ENCODE data around the gene ATOSB. TPM values are rescaled to one million over a fixed set of nuclear protein-coding genes. Genes with fewer than 3 reads are reported as not detected.

The ATOSB gene
- total and polyA plus RNA-seq, 4 donors: 9.5 to 32.0 (median 23.0) TPM

GRCh38 chr9:35105571-35106342 is 9.9 kb downstream of the ATOSB start:
- H3K9me3 ChIP-seq (ENCODE audit: control insufficient read depth in 4 of 4, insufficient read depth in 3 of 4, low read length in 3 of 4): no peaks in the 10 kb centered on the region
- H3K4me1 ChIP-seq (ENCODE audit: control insufficient read depth in 5 of 5, insufficient read depth in 5 of 5, low read length in 5 of 5): peaks cover 4 to 26% (median 21%) of the 10 kb centered on the region in 5 donors
- H3K36me3 ChIP-seq (ENCODE audit: control insufficient read depth in 4 of 4, insufficient read depth in 4 of 4, low read length in 4 of 4): peaks cover 17 to 37% (median 21%) of the 10 kb centered on the region in 4 donors
- TF ChIP-seq, protein P1, sequence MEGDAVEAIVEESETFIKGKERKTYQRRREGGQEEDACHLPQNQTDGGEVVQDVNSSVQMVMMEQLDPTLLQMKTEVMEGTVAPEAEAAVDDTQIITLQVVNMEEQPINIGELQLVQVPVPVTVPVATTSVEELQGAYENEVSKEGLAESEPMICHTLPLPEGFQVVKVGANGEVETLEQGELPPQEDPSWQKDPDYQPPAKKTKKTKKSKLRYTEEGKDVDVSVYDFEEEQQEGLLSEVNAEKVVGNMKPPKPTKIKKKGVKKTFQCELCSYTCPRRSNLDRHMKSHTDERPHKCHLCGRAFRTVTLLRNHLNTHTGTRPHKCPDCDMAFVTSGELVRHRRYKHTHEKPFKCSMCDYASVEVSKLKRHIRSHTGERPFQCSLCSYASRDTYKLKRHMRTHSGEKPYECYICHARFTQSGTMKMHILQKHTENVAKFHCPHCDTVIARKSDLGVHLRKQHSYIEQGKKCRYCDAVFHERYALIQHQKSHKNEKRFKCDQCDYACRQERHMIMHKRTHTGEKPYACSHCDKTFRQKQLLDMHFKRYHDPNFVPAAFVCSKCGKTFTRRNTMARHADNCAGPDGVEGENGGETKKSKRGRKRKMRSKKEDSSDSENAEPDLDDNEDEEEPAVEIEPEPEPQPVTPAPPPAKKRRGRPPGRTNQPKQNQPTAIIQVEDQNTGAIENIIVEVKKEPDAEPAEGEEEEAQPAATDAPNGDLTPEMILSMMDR (IDR thresholded peaks at IDR 0.05; ENCODE audit: control extremely low read depth, extremely low read depth): no peak
- 94 to 96% methylated on average over 13 of the region's 13 CpGs for WGBS, 2 donors
- ATAC-seq (ENCODE audit: insufficient read depth, low FRiP score) (no peak), DNase-seq (no peak)
- no peak overlapping the region for H3K4me3 ChIP-seq
- H3K27ac ChIP-seq (ENCODE audit: low read depth in 1 of 2, low read length in 1 of 2): no peak overlapping the region
- no peaks in the 10 kb centered on the region for H3K27me3 ChIP-seq (ENCODE audit: control insufficient read depth in 3 of 3, insufficient read depth in 3 of 3, low read length in 2 of 3)
- H3K9ac ChIP-seq (ENCODE audit: insufficient read depth in 1 of 2, low read length in 2 of 2): no peak overlapping the region

DNA sequence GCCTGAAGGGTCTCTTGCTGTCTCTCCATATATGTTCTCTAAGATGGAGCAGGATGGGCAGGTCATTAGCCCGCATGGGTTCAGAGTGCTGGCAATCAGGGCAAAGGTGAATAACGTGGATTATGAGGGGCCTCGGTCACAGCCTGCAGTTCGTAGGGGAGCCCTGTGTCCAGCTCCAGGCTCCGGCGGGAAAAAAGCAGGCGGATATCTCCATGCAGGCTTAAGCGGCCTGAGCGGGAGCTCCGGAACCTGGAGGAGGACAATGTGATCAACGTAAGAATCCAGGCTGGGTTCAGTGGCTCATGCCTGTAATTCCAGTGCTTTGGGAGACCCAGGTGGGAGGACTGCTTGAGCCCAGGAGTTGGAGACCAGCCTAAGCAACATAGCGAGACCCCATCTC is 10.5 kb downstream of the ATOSB start:
- peaks cover 4 to 19% (median 18%) of the 10 kb centered on the region in 5 donors for H3K4me1 ChIP-seq (ENCODE audit: control insufficient read depth in 5 of 5, insufficient read depth in 5 of 5, low read length in 5 of 5)
- no peak for DNase-seq
- no peak overlapping the region for H3K4me3 ChIP-seq
- ATAC-seq (ENCODE audit: insufficient read depth, low FRiP score): no peak
- no peaks in the 10 kb centered on the region for H3K9me3 ChIP-seq (ENCODE audit: control insufficient read depth in 4 of 4, insufficient read depth in 3 of 4, low read length in 3 of 4)
- H3K27ac ChIP-seq (ENCODE audit: low read depth in 1 of 2, low read length in 1 of 2): no peak overlapping the region
- no peaks in the 10 kb centered on the region for H3K27me3 ChIP-seq (ENCODE audit: control insufficient read depth in 3 of 3, insufficient read depth in 3 of 3, low read length in 2 of 3)
- no peak overlapping the region for H3K9ac ChIP-seq (ENCODE audit: insufficient read depth in 1 of 2, low read length in 2 of 2)
- WGBS, 2 donors: 92 to 97% methylated on average over 12 of the region's 12 CpGs
- TF ChIP-seq, protein P1 (IDR thresholded peaks at IDR 0.05; ENCODE audit: control extremely low read depth, extremely low read depth): no peak
- peaks cover 18 to 42% (median 27%) of the 10 kb centered on the region in 4 donors for H3K36me3 ChIP-seq (ENCODE audit: control insufficient read depth in 4 of 4, insufficient read depth in 4 of 4, low read length in 4 of 4)

- Histone ChIP-seq H3K4me1 (ENCODE audit: control insufficient read depth in 5 of 5, insufficient read depth in 5 of 5, low read length in 5 of 5) (peaks cover 4 to 18% (median 17%) of the 10 kb centered on the region in 5 donors), H3K4me3 (no peak overlapping the region), H3K36me3 (ENCODE audit: control insufficient read depth in 4 of 4, insufficient read depth in 4 of 4, low read length in 4 of 4) (peaks cover 18 to 45% (median 31%) of the 10 kb centered on the region in 4 donors), H3K27me3 (ENCODE audit: control insufficient read depth in 3 of 3, insufficient read depth in 3 of 3, low read length in 2 of 3) (no peaks in the 10 kb centered on the region), H3K9me3 (ENCODE audit: control insufficient read depth in 4 of 4, insufficient read depth in 3 of 4, low read length in 3 of 4) (no peaks in the 10 kb centered on the region), H3K27ac (ENCODE audit: low read depth in 1 of 2, low read length in 1 of 2) (no peak overlapping the region), H3K9ac (ENCODE audit: insufficient read depth in 1 of 2, low read length in 2 of 2) (no peak overlapping the region)
- ATAC-seq (ENCODE audit: insufficient read depth, low FRiP score): no peak
- 93 to 96% methylated on average over 4 of the region's 4 CpGs for WGBS, 2 donors
- TF ChIP-seq, protein P1 (IDR thresholded peaks at IDR 0.05; ENCODE audit: control extremely low read depth, extremely low read depth): no peak
- no peak for DNase-seq
Observed at GRCh38 chr9:35104586-35104985, 11.1 kb downstream of the ATOSB start.

All from lung (tissue), 12 donors.